Ovary (tissue), 3 donors: ENCODE data around the gene TSPEAR.

Source experiments
- EP300 ChIP-seq: sonication (generic); formaldehyde crosslinking; IDR thresholded peaks from one replicate; pipeline ENCODE4 v1.6.1; 2017; ENCODE audit warnings: antibody characterized with exemption
- POLR2A ChIP-seq: fragments of 450-650 bp; IDR thresholded peaks from one replicate; pipeline ENCODE4 v1.6.1; 2017; ENCODE audit warnings: antibody characterized with exemption, mild to moderate bottlenecking, moderate library complexity
- TF ChIP-seq, protein P1 (sequence below), 3 donors: fragments of 450-650 bp in 2 of 3; fragments of 200-600 bp in 1 of 3; IDR thresholded peaks; one replicate each; pipeline versions ENCODE4 v1.5.1 to v1.8.0; 2016 to 2022; ENCODE audit warnings: antibody characterized with exemption in 3 of 3, mild to moderate bottlenecking in 1 of 3
- donor health status: DM: no; HTN: no; CAD: no.

DNA sequence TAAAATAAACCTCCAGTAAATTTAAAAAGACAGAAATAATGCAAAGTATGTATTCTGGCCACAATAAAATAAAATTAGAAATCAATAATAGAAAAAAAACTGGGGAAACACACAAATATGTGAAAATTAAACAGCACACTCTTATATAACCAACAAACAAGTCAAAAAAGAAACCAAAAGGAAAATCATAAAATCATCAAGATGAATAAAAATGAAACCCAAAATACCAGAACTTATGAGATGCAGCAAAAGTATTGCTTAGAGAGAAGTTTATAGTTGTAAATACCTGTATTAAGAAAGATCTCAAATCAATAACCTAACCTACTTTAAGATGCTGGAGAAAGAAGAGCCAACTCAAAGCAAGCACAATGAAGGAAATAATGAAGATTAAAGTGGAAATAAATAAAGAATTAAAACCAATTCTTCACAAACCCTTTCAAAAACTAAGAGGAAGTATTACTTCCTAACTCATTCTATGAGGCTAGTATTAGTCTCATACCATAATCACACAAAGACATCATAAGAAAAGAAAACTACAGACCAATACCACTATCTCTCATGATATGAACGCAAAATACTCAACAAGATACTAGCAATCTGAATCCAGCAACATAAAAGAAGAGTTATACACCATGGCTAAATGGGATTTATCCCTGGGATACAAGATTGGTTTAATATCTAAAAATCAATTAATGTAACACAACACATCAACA lies 146.3 kb downstream of the TSPEAR start:
- TF ChIP-seq, protein P1, sequence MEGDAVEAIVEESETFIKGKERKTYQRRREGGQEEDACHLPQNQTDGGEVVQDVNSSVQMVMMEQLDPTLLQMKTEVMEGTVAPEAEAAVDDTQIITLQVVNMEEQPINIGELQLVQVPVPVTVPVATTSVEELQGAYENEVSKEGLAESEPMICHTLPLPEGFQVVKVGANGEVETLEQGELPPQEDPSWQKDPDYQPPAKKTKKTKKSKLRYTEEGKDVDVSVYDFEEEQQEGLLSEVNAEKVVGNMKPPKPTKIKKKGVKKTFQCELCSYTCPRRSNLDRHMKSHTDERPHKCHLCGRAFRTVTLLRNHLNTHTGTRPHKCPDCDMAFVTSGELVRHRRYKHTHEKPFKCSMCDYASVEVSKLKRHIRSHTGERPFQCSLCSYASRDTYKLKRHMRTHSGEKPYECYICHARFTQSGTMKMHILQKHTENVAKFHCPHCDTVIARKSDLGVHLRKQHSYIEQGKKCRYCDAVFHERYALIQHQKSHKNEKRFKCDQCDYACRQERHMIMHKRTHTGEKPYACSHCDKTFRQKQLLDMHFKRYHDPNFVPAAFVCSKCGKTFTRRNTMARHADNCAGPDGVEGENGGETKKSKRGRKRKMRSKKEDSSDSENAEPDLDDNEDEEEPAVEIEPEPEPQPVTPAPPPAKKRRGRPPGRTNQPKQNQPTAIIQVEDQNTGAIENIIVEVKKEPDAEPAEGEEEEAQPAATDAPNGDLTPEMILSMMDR (IDR thresholded peaks at IDR 0.05): no peak
- no peak for TF ChIP-seq POLR2A
- no peak for TF ChIP-seq EP300
